Ureter (tissue), 1 donor: ENCODE data around the gene CORO2B. TPM values are rescaled to one million over a fixed set of nuclear protein-coding genes. Genes with fewer than 3 reads are reported as not detected.
"Not testable (repeated sequence)": the region's sequence is repeated elsewhere in the genome, so short reads cannot be mapped to it uniquely, and the experiment has no call there.

Experiments
- DNase-seq: peaks from one replicate; pipeline ENCODE4 v3.0.0-alpha.2; 2020; ENCODE audit warnings: low spot score
- total RNA-seq: library from RNA; stranded (reverse); gene quantifications from one replicate; pipeline ENCODE4 v1.2.4, GENCODE V29; 2023
- donor health status: DM: yes; HTN: yes; CAD: no.

CORO2B gene
- total RNA-seq, 1 donor from 2014 or later, result 5.4 TPM

DNA sequence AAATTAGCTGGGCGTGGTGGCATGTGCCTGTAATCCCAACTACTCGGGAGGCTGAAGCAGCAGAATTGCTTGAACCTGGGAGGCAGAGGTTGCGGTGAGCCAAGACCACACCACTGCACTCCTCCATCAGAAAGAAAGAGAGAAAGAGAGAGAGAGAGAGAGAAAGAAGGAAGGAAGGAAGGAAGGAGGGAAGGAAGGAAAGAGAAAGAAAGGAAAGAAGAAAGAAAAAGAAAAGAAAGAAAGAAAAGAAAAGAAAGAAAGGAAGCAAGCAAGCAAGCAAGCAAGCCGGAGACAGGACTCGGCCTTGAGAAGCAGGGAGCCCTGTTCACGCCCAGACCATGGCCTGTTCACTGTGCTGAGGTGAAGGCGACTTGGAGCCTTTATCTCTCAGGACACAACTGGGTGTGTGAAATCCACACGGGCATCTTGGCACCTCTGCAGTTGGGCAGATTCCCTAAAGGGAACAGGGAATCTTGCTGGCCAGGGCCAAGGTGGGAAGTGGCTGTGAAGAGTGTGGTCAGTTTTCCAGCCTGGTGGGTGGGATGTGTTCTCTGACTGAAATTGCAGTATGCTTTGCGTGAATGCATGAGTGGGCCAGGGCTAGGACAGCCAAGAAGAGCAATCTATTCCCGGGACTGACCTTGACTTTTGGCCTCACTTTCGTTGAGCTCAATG, 90.3 kb downstream of the CORO2B start:
- no peak for DNase-seq

DNA sequence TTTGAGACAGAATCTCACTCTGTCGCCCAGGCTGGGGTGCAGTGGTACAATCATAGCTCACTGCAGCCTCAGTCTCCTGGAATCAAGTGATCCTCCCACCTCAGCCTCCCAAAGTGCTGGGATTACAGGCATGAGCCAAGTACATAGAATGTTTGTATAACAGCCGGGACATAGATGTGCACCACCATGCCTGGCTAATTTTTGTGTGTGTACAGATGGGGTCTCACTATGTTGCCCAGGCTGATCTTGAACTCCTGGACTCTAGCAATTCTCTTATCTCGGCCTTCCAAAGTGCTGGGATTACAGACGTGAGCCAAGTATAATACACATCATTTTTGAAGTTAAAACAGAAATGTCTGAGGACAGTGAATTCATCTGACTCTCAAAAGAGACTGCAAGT, 93.5 kb downstream of the CORO2B start:
- DNase-seq, result no peak

DNA sequence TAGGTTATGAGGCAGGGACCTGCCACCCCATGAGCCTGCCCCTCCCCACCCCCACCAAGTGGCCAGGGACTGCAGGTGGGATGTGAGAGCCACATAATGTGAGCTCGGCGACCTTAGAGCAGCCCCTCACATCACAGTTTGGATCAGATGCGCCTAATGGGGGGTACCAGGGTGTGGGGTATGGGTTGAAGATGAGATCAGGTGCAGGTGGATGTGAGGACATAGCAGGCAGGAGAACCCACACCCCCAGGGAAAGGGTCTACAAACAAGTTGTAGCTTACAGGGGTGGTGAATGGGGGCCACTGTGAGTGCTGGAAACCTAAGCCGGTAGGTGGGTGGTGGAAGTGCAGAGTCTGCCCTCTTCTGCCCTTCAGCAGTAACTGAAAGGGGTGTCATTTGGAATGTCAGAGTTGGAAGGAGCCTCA, 94.0 kb downstream of the CORO2B start:
- no peak for DNase-seq

DNA sequence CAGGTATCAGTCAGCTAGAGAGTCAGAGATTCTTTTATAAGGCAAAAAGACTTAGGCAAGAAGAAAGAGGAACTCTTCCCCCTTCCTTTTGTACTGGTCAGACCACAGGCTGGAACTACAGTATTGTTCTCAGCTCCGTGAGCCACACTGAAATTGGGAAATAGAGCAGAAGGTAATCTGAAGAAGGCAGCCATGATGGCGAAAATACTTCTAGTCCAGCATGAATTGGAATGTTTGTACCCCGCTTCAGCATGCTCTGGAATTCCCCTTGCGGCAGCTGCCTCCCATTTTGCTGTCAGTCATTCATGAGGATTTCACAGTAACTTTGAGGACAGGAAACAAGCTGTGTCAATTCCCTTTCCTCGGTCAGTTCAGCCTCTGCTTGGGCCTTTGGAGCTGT, 96.2 kb downstream of the CORO2B start:
- no peak for DNase-seq

DNA sequence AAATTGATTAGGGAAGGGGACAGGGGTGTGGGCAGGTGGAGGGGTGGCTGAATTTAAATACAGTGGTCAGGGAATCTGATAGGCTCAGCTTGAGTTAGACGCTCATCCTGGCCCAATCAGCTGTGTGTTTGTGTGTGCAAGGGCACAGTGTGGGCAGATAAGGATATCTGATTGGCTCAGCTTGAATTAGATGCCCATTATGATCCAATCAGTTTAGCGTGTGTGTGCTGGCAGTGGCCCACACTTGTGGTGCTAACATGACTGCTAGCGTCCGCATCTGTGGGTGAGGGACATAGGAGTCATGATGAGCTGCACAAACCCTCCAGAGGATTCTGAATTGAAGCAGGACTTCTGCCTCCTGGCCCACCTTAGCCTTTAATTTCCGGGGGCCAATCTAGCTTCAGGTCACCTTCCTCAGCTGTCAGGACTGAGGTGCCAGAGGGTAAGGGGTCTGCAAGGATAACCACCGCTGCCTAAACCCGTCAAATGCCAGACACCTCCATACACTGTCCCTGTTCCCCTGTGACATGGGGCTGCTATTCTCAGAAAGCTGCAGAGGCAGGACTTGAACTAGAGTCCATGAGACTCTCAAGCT, 97.3 kb downstream of the CORO2B start:
- no peak for DNase-seq

DNA sequence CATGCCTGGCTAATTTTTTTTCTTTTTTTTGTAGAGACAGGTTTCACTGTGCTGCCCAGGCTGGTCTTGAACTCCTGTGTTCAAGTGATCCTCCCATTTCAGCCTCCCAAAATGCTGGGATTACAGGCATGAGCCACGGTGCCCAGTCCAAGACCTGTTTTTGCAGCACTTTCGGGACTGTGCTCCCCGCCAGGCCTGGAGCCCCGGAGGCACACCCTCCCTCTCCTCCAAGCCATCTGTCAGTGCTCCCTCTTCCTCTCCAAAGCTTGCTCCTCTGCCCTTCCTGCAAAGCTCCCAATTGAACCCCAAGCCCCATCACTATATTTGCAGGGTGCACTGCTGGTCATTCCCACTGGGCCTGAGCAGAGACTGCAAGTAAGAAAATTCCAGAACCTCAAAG, 98.1 kb downstream of the CORO2B start:
- no peak for DNase-seq

DNA sequence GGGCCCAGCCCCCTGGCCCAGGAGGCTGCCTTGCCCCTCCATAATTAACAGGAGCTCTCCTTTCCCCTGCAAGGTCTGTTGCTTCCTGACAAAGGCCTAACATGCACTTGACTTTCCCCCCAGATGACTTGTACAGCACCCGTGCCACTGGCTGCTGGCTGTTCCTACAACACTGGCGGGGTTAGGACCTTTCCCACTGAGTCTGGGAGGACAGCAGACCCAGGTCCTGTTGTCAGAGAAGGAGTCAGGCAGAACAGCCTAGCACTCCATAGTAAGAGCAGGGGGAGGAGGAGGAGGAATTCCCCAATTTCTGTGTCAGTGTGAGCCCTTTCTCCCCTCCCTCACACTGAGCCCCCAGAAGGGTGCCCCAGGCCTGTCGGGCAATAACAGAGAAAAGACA, 99.2 kb downstream of the CORO2B start:
- no peak for DNase-seq

DNA sequence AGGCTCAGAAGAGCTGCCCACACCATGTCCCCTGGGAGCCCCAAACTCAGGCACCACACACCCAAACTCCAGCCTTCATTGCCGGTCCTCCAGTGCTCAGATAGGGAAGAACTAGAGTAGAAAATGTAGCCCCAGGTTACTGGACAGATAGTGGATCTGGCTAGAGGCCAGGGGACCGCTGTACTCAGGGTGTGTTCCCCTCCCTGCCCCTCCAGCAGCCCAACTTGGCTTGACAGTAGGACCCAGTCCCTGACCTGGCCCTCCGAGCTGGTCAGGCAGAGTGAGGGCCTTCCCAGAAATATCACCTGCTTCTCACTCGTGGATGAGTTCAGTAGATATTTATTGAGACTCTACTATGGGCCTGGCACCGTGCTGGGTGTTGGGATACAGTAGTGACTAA, 100.0 kb downstream of the CORO2B start:
- DNase-seq, result no peak

DNA sequence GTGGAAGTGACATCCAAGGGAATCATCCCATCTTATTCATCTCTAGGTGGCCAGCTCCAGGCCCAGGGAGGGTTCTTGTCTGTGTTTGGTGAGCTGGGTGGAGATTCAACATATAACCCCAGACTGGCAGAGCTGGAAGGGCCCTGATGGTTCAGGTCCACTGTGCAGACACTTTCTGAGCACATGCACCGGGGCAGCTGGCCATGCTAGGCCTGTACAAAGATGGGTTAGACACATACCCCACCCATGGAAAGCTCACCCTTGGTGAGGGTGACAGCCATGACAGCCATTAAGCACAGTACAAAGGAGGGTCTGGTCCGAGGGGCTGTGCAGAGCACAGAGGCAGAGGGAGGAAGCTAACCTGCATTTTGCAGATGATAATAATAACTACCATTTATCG, 100.4 kb downstream of the CORO2B start:
- DNase-seq, result no peak

DNA sequence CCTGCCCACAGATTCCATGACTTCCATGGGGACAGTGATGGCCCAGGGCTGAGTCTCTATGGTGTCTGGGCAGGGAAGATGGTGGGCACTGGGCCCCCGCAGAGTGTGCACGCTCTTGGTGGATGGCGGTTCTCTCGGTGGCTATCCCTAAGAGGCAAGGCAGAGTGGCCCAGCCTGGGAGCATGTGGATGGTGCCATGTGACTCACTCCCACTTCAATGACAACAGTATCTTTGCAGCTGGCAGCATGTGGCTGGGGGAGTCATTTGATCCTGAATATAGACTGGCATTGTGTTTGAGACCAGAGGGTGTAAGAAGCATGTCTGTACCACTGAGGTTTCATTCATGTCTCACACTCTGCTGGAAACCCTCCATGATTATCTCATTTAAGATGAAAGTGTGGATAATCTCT, 101.2 kb downstream of the CORO2B start:
- no peak for DNase-seq

DNA sequence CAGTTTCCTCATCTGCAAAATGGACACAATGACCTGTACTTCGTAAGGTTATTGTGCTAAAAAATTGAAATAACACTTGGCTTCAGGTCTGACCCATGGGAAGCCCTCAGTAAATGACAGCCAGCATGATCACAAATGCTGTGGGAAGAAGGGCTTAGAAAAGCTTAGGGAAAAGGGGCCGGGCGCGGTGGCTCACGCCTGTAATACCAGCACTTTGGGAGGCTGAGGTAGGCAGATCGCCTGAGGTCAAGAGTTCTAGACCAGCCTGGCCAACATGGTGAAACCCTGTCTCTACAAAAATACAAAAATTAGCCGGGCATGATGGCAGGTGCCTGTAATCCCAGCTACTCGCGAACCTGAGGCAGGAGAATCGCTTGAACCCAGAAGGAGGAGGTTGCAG, 102.0 kb downstream of the CORO2B start:
- DNase-seq, result not testable (repeated sequence)

DNA sequence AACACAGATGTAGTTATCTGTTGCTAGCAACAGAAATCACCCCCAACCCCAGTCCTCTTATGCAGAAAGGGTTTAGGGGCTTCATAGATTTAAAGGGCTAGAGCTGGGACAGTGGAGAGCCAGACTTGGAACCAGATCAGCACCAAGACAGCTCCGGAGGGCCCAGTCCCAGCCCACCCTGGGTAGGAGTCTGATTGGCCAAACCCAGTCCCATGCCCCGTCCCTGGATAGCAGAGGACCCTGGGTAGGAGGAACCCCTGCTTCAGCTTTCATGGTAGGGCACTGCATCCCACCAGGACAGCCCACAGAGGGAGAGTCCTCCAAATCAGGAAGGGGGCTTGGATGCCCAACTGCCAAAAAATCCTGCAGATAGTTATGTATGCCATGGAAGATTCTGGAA, 103.0 kb downstream of the CORO2B start:
- DNase-seq, result no peak

DNA sequence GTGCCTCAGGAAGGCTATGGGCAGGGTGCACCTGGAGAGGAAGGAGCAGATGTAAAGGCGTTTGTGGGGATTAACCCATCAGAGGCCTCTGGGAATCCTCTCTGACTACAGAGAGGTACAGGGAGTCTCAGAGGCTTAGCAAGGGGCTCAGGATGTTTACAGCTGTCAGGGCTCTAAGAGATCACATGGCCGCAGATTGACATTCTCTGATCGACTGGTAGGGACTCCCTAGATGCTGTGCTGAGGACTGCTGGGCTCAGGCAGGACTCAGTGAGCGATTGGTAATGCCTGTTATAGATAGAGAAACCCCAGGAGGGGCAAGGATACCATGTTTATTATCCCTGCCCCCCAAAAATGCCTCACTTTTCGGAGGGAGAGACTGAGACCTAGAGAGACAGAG, 103.5 kb downstream of the CORO2B start:
- no peak for DNase-seq

DNA sequence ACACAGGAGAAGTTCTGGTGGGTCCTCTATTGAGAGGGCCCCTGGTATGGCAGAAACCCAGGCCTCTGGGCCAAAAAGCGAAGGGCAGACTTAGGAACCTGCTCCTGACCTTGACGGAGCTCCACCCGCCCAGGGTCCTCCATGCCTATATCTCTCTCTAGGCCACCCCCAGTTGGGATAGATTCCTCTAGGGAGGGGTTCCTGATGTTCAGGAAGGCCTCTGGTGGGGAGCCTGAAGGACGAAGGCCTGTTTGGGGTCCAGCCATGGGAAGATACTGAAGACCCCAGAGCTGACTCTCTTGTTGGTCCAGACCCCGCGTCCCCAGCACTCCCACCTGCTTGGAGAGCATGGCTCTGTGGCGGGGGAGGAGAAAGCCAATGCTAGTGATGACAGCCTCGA, 104.2 kb downstream of the CORO2B start:
- DNase-seq, result no peak

DNA sequence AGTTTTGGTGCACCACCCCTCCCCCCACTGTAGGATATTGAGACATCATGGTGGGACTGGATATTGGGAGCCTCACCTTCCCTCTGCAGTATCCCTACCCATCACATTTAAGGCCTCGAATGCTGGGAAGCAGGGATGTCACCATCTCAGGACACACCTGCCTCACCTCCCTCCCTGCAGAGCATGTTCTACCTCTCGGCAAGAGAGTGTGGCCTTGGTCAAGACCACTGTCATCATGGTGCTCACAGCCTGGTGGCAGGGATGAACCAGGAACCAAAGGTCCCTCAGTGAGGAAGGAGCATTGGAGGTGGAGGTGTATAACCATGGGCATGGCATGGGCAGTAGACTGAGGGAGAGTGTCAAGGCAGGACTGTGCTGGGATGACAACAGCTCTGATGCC, 104.8 kb downstream of the CORO2B start:
- no peak for DNase-seq

DNA sequence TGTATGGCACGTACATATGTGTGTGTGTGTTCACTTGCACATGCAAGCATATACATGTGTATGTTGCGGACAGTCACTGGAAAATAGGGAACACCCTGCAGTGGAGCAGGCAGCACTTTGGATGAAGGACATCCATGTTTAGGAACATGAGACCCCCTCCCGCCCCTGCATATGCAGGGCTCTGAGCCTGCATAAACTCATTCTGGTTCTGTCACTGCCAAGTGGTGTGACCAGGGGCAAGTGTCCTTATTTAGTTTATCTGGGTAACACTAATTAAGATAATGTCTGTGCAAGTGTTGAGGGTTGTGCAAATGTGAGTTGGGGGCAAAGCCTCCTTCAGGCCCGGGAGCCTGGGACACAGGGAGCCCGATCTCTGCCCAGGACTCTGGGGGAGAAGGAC, 105.7 kb downstream of the CORO2B start:
- no peak for DNase-seq

DNA sequence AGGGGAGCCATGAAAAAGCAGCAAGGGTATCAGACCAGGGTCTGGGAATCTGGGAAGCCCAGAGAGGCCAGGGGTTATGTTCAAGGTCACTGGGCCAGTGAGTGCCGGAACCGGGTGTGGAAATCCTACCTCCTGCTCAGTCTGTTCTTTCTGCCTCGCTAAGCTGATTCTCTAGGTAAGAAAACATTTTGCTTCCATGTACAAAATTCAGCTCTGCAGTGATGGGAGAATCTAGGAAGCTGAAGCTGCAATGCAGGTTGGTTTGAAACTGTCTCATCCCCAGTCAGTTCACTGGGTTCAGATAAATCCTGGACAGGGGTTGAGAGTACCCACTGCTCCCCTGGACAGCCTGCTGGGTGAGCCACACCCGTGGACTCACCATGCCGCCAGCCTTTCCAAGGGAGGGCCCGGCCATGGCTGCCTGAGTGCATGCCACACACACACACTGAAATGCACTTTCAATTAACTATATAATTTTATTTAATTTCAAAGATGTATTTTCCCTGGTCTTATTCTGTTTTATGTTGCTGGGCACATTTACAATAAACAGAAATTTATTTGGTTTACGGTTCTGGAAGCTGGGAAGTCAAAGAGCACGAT, 108.4 kb downstream of the CORO2B start:
- no peak for DNase-seq

DNA sequence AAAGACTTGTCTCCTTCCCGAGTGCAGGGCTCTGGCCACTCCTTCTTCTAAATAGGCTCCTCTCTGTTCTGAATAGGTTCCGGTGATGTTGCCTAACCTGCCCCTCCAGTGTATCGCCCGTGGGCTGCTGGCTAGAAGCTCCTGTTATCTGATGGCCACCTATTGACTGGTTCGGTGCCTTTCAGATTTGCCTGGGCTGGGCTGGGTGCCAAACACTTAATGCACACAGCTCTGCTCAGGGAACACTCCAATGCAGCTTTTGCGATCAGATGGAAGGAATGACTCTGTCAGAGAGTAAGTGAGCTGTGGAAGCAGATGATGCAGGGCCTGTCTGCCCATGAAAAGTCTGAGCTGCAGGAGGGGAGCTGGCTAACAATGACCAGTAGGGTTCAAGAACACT, 112.9 kb downstream of the CORO2B start:
- peak; percentile 74 for DNase-seq

DNA sequence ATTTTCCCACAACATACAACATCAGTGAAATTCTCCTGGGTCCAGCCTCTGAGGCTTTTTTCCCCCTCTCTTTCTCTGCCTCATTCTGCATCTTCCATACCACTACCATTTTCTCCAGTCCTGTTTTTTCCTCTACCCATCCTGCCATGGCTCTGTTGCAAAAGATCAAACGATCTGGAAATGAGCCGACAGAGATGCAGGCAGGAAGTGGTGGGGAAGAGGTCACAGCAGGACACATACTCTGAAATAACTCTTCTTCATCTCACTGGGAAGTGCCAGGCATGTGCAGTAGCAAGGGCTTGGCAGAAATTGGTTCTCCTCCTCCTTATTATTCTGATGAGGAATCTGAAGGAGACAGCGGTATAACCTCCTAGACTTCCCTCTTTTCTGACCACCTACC, 114.3 kb downstream of the CORO2B start:
- DNase-seq, result no peak

DNA sequence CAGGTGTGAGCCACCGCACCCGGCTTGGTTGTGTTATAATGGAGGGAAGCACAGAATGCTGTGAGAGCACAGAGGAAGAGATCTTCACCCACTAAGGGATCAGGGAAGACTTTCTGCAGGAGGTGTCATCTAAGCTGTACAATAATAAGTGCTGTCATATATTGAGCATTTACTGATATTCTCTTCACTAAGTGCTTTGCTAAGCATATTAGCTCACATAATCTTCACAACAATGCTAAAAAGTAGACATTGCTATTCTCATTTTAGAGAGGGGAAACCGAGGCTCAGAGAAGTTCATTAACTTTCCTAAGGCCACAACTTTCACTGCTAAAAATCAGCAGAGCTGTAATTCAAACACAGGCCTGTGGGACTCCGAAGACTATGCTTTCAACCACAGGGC, 115.3 kb downstream of the CORO2B start:
- no peak for DNase-seq

DNA sequence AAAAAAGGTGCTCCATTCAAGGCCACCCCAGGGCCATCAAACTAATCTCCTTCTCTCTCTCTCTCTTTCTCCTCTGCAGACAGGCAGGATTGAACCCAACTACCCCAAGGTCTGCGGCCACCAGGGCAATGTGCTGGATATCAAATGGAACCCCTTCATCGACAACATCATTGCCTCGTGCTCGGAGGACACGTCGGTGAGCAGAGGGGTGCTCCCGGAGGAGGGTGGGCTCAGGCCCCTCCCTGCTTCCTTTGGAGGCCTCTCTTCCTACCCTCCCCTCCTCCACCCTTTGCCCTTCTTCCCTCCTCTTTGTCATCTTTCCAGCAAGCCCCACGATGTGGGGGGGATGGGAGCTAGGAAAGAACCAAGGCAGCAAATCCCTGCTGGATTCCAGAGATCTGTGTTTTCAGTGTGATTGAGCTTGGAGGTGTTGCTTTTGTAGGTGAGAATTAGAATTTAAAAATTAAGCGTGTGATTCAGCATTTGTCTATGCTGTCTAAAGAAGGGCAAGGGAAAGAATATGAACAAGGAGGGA, 116.3 kb downstream of the CORO2B start:
- DNase-seq, result no peak

DNA sequence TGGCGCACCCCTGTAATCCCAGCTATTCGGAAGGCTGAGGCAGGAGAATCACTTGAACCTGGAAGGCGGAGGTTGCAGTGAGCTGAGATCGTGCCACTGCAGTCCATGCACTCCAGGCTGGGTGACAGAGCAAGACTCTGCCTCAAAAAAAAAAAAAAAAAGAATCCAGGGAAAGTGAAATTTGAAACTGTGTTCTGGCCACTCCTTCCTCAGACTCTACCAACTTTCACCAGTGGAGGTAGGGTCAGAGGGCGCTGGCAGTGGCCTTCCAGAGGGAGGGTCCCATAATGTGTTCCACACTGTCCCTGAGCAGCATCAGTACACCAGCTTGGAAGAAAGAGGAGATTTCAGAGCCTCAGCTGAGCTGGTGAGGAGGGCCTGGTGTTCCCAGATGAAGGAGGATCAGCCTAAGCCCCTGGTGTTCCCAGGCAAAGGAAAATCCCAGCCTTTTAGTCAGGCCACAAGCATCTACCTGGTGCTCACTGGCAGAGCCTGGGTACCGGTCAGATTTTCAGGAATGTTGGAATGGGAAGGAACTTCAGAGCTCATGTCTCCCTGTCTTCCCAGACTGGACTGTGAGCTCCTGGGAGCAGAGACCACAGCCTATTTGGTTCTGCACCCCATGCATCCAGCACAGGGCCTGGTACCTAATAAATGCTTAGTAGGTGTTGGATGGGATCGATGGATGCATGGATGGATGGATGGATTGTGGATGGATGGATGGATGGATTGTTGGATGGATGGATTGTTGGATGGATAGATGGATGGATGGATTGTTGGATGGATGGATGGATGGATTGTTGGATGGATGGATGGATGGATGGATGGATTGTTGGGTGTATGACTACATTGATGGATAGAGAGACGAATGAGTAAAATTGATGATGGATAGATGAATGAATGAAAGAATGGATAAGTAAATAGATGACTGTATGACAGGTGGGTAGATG, 117.9 kb downstream of the CORO2B start:
- no peak for DNase-seq
